Peyer's patch (tissue), 4 donors: ENCODE measurements around the gene SLC47A2.

ENCODE experiments used
- POLR2A ChIP-seq, 2 donors: fragments of 450-650 bp; IDR thresholded peaks; one replicate each; pipeline ENCODE4 v1.5.1; 2017; ENCODE audit warnings: antibody characterized with exemption in 2 of 2, mild to moderate bottlenecking in 2 of 2, moderate library complexity in 2 of 2
- TF ChIP-seq, protein P1 (sequence below), 6 experiments: fragments of 450-650 bp in 4 of 6; fragments of 200-600 bp in 2 of 6; sonication (generic) in 1 of 6; IDR thresholded peaks; one replicate each; pipeline ENCODE4 v1.5.1; 2017 to 2019; ENCODE audit warnings: antibody characterized with exemption in 6 of 6, mild to moderate bottlenecking in 3 of 6, moderate library complexity in 1 of 6

DNA sequence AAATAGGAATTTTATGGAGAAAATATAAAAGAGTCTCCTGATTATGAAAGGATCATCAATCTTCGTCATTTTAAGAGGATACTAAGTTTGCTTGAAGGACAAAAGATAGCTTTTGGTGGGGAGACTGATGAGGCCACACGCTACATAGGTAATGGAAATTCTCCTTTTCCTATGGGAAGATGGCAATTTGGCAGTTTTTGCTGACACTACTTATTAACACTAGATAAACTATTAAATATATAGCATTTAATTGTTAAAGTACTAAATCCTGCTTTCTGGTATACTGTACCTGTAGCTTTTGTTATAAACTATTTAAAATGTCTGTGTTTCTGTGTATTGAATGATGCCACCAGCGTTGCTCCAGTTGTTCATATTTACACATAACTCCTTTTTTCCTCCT lies 55.3 kb downstream of the SLC47A2 start:
- TF ChIP-seq, protein P1, sequence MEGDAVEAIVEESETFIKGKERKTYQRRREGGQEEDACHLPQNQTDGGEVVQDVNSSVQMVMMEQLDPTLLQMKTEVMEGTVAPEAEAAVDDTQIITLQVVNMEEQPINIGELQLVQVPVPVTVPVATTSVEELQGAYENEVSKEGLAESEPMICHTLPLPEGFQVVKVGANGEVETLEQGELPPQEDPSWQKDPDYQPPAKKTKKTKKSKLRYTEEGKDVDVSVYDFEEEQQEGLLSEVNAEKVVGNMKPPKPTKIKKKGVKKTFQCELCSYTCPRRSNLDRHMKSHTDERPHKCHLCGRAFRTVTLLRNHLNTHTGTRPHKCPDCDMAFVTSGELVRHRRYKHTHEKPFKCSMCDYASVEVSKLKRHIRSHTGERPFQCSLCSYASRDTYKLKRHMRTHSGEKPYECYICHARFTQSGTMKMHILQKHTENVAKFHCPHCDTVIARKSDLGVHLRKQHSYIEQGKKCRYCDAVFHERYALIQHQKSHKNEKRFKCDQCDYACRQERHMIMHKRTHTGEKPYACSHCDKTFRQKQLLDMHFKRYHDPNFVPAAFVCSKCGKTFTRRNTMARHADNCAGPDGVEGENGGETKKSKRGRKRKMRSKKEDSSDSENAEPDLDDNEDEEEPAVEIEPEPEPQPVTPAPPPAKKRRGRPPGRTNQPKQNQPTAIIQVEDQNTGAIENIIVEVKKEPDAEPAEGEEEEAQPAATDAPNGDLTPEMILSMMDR (IDR thresholded peaks at IDR 0.05), result no peak
- no peak for TF ChIP-seq POLR2A (IDR thresholded peaks at IDR 0.05)
